Measurements from ENCODE around the gene RENBP.

GRCh38 chrX:153911798-153912197 lies 32.6 kb downstream of the RENBP start:
- TF ChIP-seq CTCF (IDR thresholded peaks at IDR 0.05) = no peak
- TF ChIP-seq POLR2AphosphoS5 (IDR thresholded peaks at IDR 0.05) = no peak
- TF ChIP-seq POLR2A (IDR thresholded peaks at IDR 0.05) = no peak
